GM23338 (cell line): Measurements from ENCODE around the gene MYH14.

Experiments used
- CTCF ChIP-seq, 2 experiments: fragments of 200-600 bp in 1 of 2; sonication (generic) in 1 of 2; conservative IDR thresholded peaks; 2 replicates each; pipeline versions ENCODE4 v1.5.1 to v1.6.1; 2016 to 2017; ENCODE audit warnings: antibody characterized with exemption in 2 of 2, low read depth in 2 of 2, mild to moderate bottlenecking in 2 of 2, moderate library complexity in 1 of 2
- EZH2 ChIP-seq: fragments of 200-600 bp; sonication (generic); IDR thresholded peaks from one replicate; pipeline ENCODE4 v1.8.0; 2017; ENCODE audit warnings: antibody characterized with exemption, mild to moderate bottlenecking, low read depth; ENCODE audit not compliant: unreplicated experiment
- EZH2phosphoT487 ChIP-seq: fragments of 200-600 bp; sonication (generic); IDR thresholded peaks from one replicate; pipeline ENCODE4 v1.8.1; 2018; ENCODE audit warnings: antibody characterized with exemption; ENCODE audit not compliant: unreplicated experiment
- JUNB ChIP-seq: IDR thresholded peaks from one replicate; pipeline ENCODE4 v1.6.1; 2016; ENCODE audit warnings: antibody characterized with exemption; ENCODE audit not compliant: unreplicated experiment
- NANOG ChIP-seq: IDR thresholded peaks from 2 replicates; pipeline ENCODE4 v1.6.1; 2016; ENCODE audit warnings: antibody characterized with exemption, borderline replicate concordance
- POLR2AphosphoS5 ChIP-seq: IDR thresholded peaks from 2 replicates; pipeline ENCODE4 v1.6.1; 2016; ENCODE audit warnings: antibody characterized with exemption, low read depth
- REST ChIP-seq: IDR thresholded peaks from one replicate; pipeline ENCODE4 v1.6.1; 2018; ENCODE audit warnings: antibody characterized with exemption; ENCODE audit not compliant: unreplicated experiment
- ZNF331 ChIP-seq: fragments of 250-450 bp; sonication (Bioruptor Pico); IDR thresholded peaks from 2 replicates; pipeline ENCODE4 v1.5.0; 2020; ENCODE audit warnings: low read depth, mild to moderate bottlenecking, moderate library complexity

GRCh38 chr19:50290775-50291174 lies 87.4 kb downstream of the MYH14 start:
- TF ChIP-seq REST (no peak), CTCF (conservative IDR thresholded peaks at IDR 0.05; ENCODE audit: low read depth in 2 of 2) (no peak), EZH2phosphoT487 (no peak), NANOG (no peak), EZH2 (no peak), POLR2AphosphoS5 (no peak), JUNB (no peak), ZNF331 (CRISPR knock-in tag) (no peak)
